Activated naive CD4-positive, alpha-beta T cell treated with Interleukin-2 at 50 U/mL for 16 hours (primary cell): ENCODE results near the gene CIART.
A peak's percentile ranks its signal among the peaks of the same experiment; 100 is the strongest.
"Not testable (repeated sequence)": the region's sequence is repeated elsewhere in the genome, so short reads cannot be mapped to it uniquely, and the experiment has no call there.

Source experiments
- DNase-seq: peaks from one replicate; pipeline ENCODE4 v3.0.0-alpha.2; 2020

The CIART gene

GRCh38 chr1:150311762-150312161 is 29.4 kb downstream of the CIART start:
- DNase-seq, result no peak

- not testable (repeated sequence) for DNase-seq
Measured at GRCh38 chr1:150314691-150315090, 32.3 kb downstream of the CIART start.

- DNase-seq, result no peak
Measured at GRCh38 chr1:150320667-150320978, 38.3 kb downstream of the CIART start.

- DNase-seq, result peak; percentile 9
Measured at GRCh38 chr1:150321826-150322166, 39.4 kb downstream of the CIART start.

- peak; percentile 11 for DNase-seq
Measured at GRCh38 chr1:150322310-150322709, 40.0 kb downstream of the CIART start.

- no peak for DNase-seq
Measured at GRCh38 chr1:150332651-150333290, 50.4 kb downstream of the CIART start.
